Tibial artery (tissue), 4 donors: ENCODE data around the gene KCNH2.
A peak's percentile ranks its signal among the peaks of the same experiment; 100 is the strongest.

Experiments
- DNase-seq, 2 donors: peaks; one replicate each; pipeline ENCODE4 v3.0.0-alpha.2; 2019
- H3K27ac ChIP-seq, 2 donors: fragments of 200-600 bp; sonication (generic) in 1 of 2; 1 replicate in 1 of 2; 2 replicates in 1 of 2; pipeline ENCODE4 v1.5.1; 2018 to 2019; ENCODE audit warnings: mild to moderate bottlenecking in 1 of 2
- H3K27me3 ChIP-seq, 2 donors: fragments of 200-600 bp; sonication (generic) in 1 of 2; one replicate each; pipeline versions ENCODE4 v1.5.1 to v1.6.0; 2016 to 2019
- H3K36me3 ChIP-seq, 3 donors: fragments of 200-600 bp; sonication (generic) in 2 of 3; one replicate each; pipeline ENCODE4 v1.5.1; 2016 to 2019; ENCODE audit warnings: mild to moderate bottlenecking in 2 of 3
- H3K4me1 ChIP-seq, 4 donors: fragments of 200-600 bp; sonication (generic) in 2 of 4; 1 replicate in 3 of 4; 2 replicates in 1 of 4; pipeline ENCODE4 v1.5.1; 2016 to 2019
- H3K4me3 ChIP-seq, 2 donors: fragments of 200-600 bp; sonication (generic) in 1 of 2; 1 replicate in 1 of 2; 2 replicates in 1 of 2; pipeline ENCODE4 v1.5.1; 2018 to 2019; ENCODE audit warnings: mild to moderate bottlenecking in 2 of 2
- H3K9me3 ChIP-seq, 3 donors: fragments of 200-600 bp; sonication (generic) in 1 of 3; one replicate each; pipeline ENCODE4 v1.5.1; 2016 to 2019
- CTCF ChIP-seq, 2 experiments: fragments of 200-600 bp in 1 of 2; fragments of 450-650 bp in 1 of 2; IDR thresholded peaks; one replicate each; pipeline ENCODE4 v1.5.1; 2017 to 2019; ENCODE audit warnings: antibody characterized with exemption in 2 of 2, mild to moderate bottlenecking in 1 of 2, moderate library complexity in 1 of 2
- intact Hi-C: fragments of 100-400 bp; cut with DNase I; formaldehyde crosslinking; loops from one replicate; pipeline ENCODE4 v1.15.0; 2023; ENCODE audit warnings: low total_unique reads

KCNH2 gene

GRCh38 chr7:151016942-151017341, 38.8 kb upstream of the KCNH2 start:
- intact Hi-C loops: loop anchor here (10.0 kb wide), 1 partner anchor 98 kb away; no protein-coding TSS in a partner anchor
- DNase-seq: no peak
- H3K9me3 ChIP-seq: no peaks in the 10 kb centered on the region
- H3K27ac ChIP-seq: no peak overlapping the region
- no peaks in the 10 kb centered on the region for H3K36me3 ChIP-seq
- H3K4me3 ChIP-seq: no peak overlapping the region
- H3K4me1 ChIP-seq: peaks cover 0 to 38% (median 28%) of the 10 kb centered on the region in 4 donors
- TF ChIP-seq CTCF (IDR thresholded peaks at IDR 0.05): no peak
- peaks cover 0 to 95% of the 10 kb centered on the region in 2 donors for H3K27me3 ChIP-seq

- Histone ChIP-seq H3K4me1 (peaks cover 0 to 38% (median 28%) of the 10 kb centered on the region in 4 donors), H3K36me3 (no peaks in the 10 kb centered on the region), H3K4me3 (no peak overlapping the region), H3K27me3 (peaks cover 0 to 97% of the 10 kb centered on the region in 2 donors), H3K9me3 (no peaks in the 10 kb centered on the region), H3K27ac (no peak overlapping the region)
- DNase-seq: no peak
- intact Hi-C loops: loop anchor here (10.0 kb wide), 1 partner anchor 98 kb away; no protein-coding TSS in a partner anchor
- TF ChIP-seq CTCF (IDR thresholded peaks at IDR 0.05): no peak
These were observed 38.4 kb upstream of the KCNH2 start for GRCh38 chr7:151016505-151016904.

- Histone ChIP-seq H3K4me3 (no peak overlapping the region), H3K36me3 (no peaks in the 10 kb centered on the region), H3K27ac (no peak overlapping the region), H3K9me3 (no peaks in the 10 kb centered on the region), H3K4me1 (peaks cover 0 to 38% (median 28%) of the 10 kb centered on the region in 4 donors), H3K27me3 (peaks cover 0 to 95% of the 10 kb centered on the region in 2 donors)
- no peak for DNase-seq
- no peak for TF ChIP-seq CTCF (IDR thresholded peaks at IDR 0.05)
- intact Hi-C loops: loop anchor here (10.0 kb wide), 1 partner anchor 99 kb away; no protein-coding TSS in a partner anchor
These were observed 37.8 kb upstream of the KCNH2 start for GRCh38 chr7:151015967-151016366.

- Histone ChIP-seq H3K9me3 (no peaks in the 10 kb centered on the region), H3K36me3 (no peaks in the 10 kb centered on the region), H3K27ac (no peak overlapping the region), H3K27me3 (peaks cover 0 to 95% of the 10 kb centered on the region in 2 donors), H3K4me3 (no peak overlapping the region), H3K4me1 (peaks cover 0 to 38% (median 28%) of the 10 kb centered on the region in 4 donors)
- TF ChIP-seq CTCF (IDR thresholded peaks at IDR 0.05): no peak
- DNase-seq: no peak
- intact Hi-C loops: loop anchor here (10.0 kb wide), 1 partner anchor 100 kb away; no protein-coding TSS in a partner anchor
These were observed 36.8 kb upstream of the KCNH2 start for GRCh38 chr7:151014950-151015349.

- peak overlapping the region; percentile 7 to 42 for H3K4me3 ChIP-seq
- no peaks in the 10 kb centered on the region for H3K36me3 ChIP-seq
- no peak for TF ChIP-seq CTCF (IDR thresholded peaks at IDR 0.05)
- H3K9me3 ChIP-seq: no peaks in the 10 kb centered on the region
- H3K4me1 ChIP-seq: peaks cover 0 to 33% (median 26%) of the 10 kb centered on the region in 4 donors
- DNase-seq: peak in 1 of 2 donors; percentile 56
- no peak overlapping the region for H3K27ac ChIP-seq
- intact Hi-C loops: loop anchor here (10.0 kb wide), 1 partner anchor 101 kb away; no protein-coding TSS in a partner anchor
- peaks cover 0 to 95% of the 10 kb centered on the region in 2 donors for H3K27me3 ChIP-seq
These were observed 35.8 kb upstream of the KCNH2 start for GRCh38 chr7:151013733-151014497.
